ENCODE measurements around the gene CTPS1. TPM values are rescaled to one million over a fixed set of nuclear protein-coding genes. Genes with fewer than 3 reads are reported as not detected.

CTPS1 gene
- total and polyA plus RNA-seq, 2 donors from 2014 or later = 8.8 to 23.8 TPM

- no peak overlapping the region for H3K9ac ChIP-seq (ENCODE audit: low read length in 3 of 3)
- intact Hi-C loops (cut with DNase I) = no loop called here
- H3K9me3 ChIP-seq (ENCODE audit: control insufficient read depth in 2 of 3, insufficient read depth in 1 of 3, low read length in 3 of 3) = no peaks in the 10 kb centered on the region
- peaks cover 3 to 9% (median 6%) of the 10 kb centered on the region in 3 donors for H3K36me3 ChIP-seq (ENCODE audit: control insufficient read depth in 2 of 3, insufficient read depth in 3 of 3, low read length in 3 of 3)
- TF ChIP-seq, protein P1, sequence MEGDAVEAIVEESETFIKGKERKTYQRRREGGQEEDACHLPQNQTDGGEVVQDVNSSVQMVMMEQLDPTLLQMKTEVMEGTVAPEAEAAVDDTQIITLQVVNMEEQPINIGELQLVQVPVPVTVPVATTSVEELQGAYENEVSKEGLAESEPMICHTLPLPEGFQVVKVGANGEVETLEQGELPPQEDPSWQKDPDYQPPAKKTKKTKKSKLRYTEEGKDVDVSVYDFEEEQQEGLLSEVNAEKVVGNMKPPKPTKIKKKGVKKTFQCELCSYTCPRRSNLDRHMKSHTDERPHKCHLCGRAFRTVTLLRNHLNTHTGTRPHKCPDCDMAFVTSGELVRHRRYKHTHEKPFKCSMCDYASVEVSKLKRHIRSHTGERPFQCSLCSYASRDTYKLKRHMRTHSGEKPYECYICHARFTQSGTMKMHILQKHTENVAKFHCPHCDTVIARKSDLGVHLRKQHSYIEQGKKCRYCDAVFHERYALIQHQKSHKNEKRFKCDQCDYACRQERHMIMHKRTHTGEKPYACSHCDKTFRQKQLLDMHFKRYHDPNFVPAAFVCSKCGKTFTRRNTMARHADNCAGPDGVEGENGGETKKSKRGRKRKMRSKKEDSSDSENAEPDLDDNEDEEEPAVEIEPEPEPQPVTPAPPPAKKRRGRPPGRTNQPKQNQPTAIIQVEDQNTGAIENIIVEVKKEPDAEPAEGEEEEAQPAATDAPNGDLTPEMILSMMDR (IDR thresholded peaks at IDR 0.05; ENCODE audit: borderline replicate concordance, extremely low read depth, insufficient read depth) = no peak
- no peak overlapping the region for H3K27ac ChIP-seq (ENCODE audit: low read depth in 2 of 2, low read length in 2 of 2)
- H3K4me3 ChIP-seq (ENCODE audit: low read length in 3 of 3) = no peak overlapping the region
- DNase-seq = no peak
- no peak for FAIRE-seq
- H3K4me1 ChIP-seq (ENCODE audit: control insufficient read depth in 2 of 3, insufficient read depth in 2 of 3, low read depth in 1 of 3, low read length in 3 of 3) = peaks cover 9 to 37% (median 32%) of the 10 kb centered on the region in 3 donors
- no peaks in the 10 kb centered on the region for H3K27me3 ChIP-seq (ENCODE audit: control insufficient read depth, insufficient read depth, low read length)
Observed at GRCh38 chr1:40983286-40983685, 3.8 kb downstream of the CTPS1 start.

- Histone ChIP-seq H3K27ac (ENCODE audit: low read depth in 2 of 2, low read length in 2 of 2) (no peak overlapping the region), H3K4me1 (ENCODE audit: control insufficient read depth in 2 of 3, insufficient read depth in 2 of 3, low read depth in 1 of 3, low read length in 3 of 3) (peaks cover 9 to 37% (median 30%) of the 10 kb centered on the region in 3 donors), H3K27me3 (ENCODE audit: control insufficient read depth, insufficient read depth, low read length) (no peaks in the 10 kb centered on the region), H3K36me3 (ENCODE audit: control insufficient read depth in 2 of 3, insufficient read depth in 3 of 3, low read length in 3 of 3) (peaks cover 3 to 13% (median 9%) of the 10 kb centered on the region in 3 donors), H3K4me3 (ENCODE audit: low read length in 3 of 3) (no peak overlapping the region), H3K9ac (ENCODE audit: low read length in 3 of 3) (no peak overlapping the region), H3K9me3 (ENCODE audit: control insufficient read depth in 2 of 3, insufficient read depth in 1 of 3, low read length in 3 of 3) (no peaks in the 10 kb centered on the region)
- intact Hi-C loops (cut with DNase I) = no loop called here
- DNase-seq (no peak), FAIRE-seq (no peak)
- TF ChIP-seq, protein P1 (IDR thresholded peaks at IDR 0.05; ENCODE audit: borderline replicate concordance, extremely low read depth, insufficient read depth) = no peak
Observed at GRCh38 chr1:40984066-40984465, 4.6 kb downstream of the CTPS1 start.

- H3K9me3 ChIP-seq (ENCODE audit: control insufficient read depth in 2 of 3, insufficient read depth in 1 of 3, low read length in 3 of 3) = no peaks in the 10 kb centered on the region
- intact Hi-C loops (cut with DNase I) = no loop called here
- no peak for DNase-seq
- H3K4me1 ChIP-seq (ENCODE audit: control insufficient read depth in 2 of 3, insufficient read depth in 2 of 3, low read depth in 1 of 3, low read length in 3 of 3) = peaks cover 9 to 37% (median 28%) of the 10 kb centered on the region in 3 donors
- H3K4me3 ChIP-seq (ENCODE audit: low read length in 3 of 3) = no peak overlapping the region
- peaks cover 3 to 15% (median 9%) of the 10 kb centered on the region in 3 donors for H3K36me3 ChIP-seq (ENCODE audit: control insufficient read depth in 2 of 3, insufficient read depth in 3 of 3, low read length in 3 of 3)
- H3K9ac ChIP-seq (ENCODE audit: low read length in 3 of 3) = no peak overlapping the region
- FAIRE-seq = no peak
- H3K27ac ChIP-seq (ENCODE audit: low read depth in 2 of 2, low read length in 2 of 2) = no peak overlapping the region
- H3K27me3 ChIP-seq (ENCODE audit: control insufficient read depth, insufficient read depth, low read length) = no peaks in the 10 kb centered on the region
- TF ChIP-seq, protein P1 (IDR thresholded peaks at IDR 0.05; ENCODE audit: borderline replicate concordance, extremely low read depth, insufficient read depth) = no peak
Observed at GRCh38 chr1:40984531-40984930, 5.0 kb downstream of the CTPS1 start.

DNA sequence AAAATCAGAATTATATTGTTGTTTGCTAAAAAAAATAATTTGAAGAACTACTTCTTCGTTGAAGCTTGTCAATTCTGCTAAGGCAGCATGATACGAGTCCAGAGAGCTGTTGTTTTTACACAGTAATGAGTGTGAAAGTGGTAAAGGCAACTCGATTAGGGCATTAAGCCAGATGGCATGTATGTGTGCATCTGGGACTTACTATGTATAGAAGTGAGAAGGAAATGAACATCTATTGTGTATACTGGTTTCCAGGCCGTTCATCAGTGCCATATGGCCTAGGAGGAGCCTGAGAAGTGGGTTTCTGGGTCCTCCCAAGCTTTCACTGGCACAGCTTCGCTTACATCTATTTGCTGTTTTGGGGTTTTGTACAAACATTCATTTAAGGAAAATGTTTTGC, 5.7 kb downstream of the CTPS1 start:
- Histone ChIP-seq H3K27ac (ENCODE audit: low read depth in 2 of 2, low read length in 2 of 2) (no peak overlapping the region), H3K36me3 (ENCODE audit: control insufficient read depth in 2 of 3, insufficient read depth in 3 of 3, low read length in 3 of 3) (peaks cover 3 to 15% (median 9%) of the 10 kb centered on the region in 3 donors), H3K9me3 (ENCODE audit: control insufficient read depth in 2 of 3, insufficient read depth in 1 of 3, low read length in 3 of 3) (no peaks in the 10 kb centered on the region), H3K27me3 (ENCODE audit: control insufficient read depth, insufficient read depth, low read length) (no peaks in the 10 kb centered on the region), H3K9ac (ENCODE audit: low read length in 3 of 3) (no peak overlapping the region), H3K4me3 (ENCODE audit: low read length in 3 of 3) (no peak overlapping the region), H3K4me1 (ENCODE audit: control insufficient read depth in 2 of 3, insufficient read depth in 2 of 3, low read depth in 1 of 3, low read length in 3 of 3) (peaks cover 9 to 37% (median 28%) of the 10 kb centered on the region in 3 donors)
- DNase-seq (no peak), FAIRE-seq (no peak)
- TF ChIP-seq, protein P1 (IDR thresholded peaks at IDR 0.05; ENCODE audit: borderline replicate concordance, extremely low read depth, insufficient read depth) = no peak
- intact Hi-C loops (cut with DNase I) = no loop called here

Measured in kidney (tissue), 14 donors.